ENCODE data around the gene SKP1. TPM values are rescaled to one million over a fixed set of nuclear protein-coding genes. Genes with fewer than 3 reads are reported as not detected.
"Not testable (repeated sequence)": the region's sequence is repeated elsewhere in the genome, so short reads cannot be mapped to it uniquely, and the experiment has no call there.

The SKP1 gene
- total RNA-seq, 1 donor from 2014 or later: 234 TPM

DNA sequence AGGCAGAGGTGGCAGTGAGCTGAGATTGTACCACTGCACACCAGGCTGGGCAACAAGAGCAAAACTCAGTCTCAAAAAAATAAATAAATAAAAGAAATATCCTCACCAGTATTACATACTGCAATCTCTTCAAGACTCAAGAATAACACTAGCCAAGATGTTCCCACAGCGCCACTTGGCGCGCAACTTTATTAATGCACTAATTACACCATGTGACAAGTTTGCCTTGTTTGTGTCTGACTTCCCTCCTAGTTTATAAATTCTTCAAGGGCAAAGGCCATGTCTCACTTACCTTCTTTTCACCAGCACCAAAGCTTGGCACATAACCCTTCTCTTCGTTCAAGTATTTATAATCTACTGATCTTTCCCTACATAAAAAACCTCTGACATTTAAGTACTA, 4.8 kb downstream of the SKP1 start:
- DNase-seq (no peak), ATAC-seq (no peak)
- peaks cover 18% of the 10 kb centered on the region for H3K4me1 ChIP-seq
- no peak overlapping the region for H3K27ac ChIP-seq
- intact Hi-C loops (cut with DNase I): no loop called here
- no peaks in the 10 kb centered on the region for H3K27me3 ChIP-seq
- H3K36me3 ChIP-seq: peaks cover 66% of the 10 kb centered on the region
- H3K4me3 ChIP-seq: no peak overlapping the region
- TF ChIP-seq, protein P1, sequence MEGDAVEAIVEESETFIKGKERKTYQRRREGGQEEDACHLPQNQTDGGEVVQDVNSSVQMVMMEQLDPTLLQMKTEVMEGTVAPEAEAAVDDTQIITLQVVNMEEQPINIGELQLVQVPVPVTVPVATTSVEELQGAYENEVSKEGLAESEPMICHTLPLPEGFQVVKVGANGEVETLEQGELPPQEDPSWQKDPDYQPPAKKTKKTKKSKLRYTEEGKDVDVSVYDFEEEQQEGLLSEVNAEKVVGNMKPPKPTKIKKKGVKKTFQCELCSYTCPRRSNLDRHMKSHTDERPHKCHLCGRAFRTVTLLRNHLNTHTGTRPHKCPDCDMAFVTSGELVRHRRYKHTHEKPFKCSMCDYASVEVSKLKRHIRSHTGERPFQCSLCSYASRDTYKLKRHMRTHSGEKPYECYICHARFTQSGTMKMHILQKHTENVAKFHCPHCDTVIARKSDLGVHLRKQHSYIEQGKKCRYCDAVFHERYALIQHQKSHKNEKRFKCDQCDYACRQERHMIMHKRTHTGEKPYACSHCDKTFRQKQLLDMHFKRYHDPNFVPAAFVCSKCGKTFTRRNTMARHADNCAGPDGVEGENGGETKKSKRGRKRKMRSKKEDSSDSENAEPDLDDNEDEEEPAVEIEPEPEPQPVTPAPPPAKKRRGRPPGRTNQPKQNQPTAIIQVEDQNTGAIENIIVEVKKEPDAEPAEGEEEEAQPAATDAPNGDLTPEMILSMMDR (IDR thresholded peaks at IDR 0.05): no peak
- H3K9me3 ChIP-seq: no peaks in the 10 kb centered on the region

DNA sequence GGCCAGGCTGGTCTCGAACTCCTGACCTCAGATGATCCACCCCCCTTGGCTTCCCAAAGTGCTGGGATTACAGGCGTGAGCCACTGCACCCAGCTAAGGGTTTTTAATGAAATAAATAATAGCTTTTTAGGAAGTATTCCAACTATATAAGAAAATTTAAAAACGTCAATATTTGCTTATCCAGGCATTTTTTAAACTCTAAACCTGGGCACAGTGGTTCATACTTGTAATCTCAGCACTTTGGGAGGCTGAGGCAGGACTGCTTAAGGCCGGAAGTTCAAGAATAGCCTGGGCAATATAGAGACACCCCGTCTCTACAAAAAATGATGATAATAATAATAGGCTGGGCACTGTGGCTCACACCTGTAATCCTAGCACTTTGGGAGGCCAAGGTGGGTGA, 14.2 kb downstream of the SKP1 start:
- DNase-seq (no peak), ATAC-seq (no peak)
- no peaks in the 10 kb centered on the region for H3K4me1 ChIP-seq
- no peaks in the 10 kb centered on the region for H3K9me3 ChIP-seq
- intact Hi-C loops (cut with DNase I): no loop called here
- H3K4me3 ChIP-seq: no peak overlapping the region
- H3K27me3 ChIP-seq: no peaks in the 10 kb centered on the region
- peaks cover 95% of the 10 kb centered on the region for H3K36me3 ChIP-seq
- TF ChIP-seq, protein P1 (IDR thresholded peaks at IDR 0.05): no peak
- H3K27ac ChIP-seq: no peak overlapping the region

GRCh38 chr5:134161513-134162395, 15.0 kb downstream of the SKP1 start:
- TF ChIP-seq, protein P1 (IDR thresholded peaks at IDR 0.05): no peak
- Histone ChIP-seq H3K27me3 (no peaks in the 10 kb centered on the region), H3K4me3 (no peak overlapping the region), H3K36me3 (peaks cover 95% of the 10 kb centered on the region), H3K4me1 (no peaks in the 10 kb centered on the region), H3K9me3 (no peaks in the 10 kb centered on the region), H3K27ac (no peak overlapping the region)
- ATAC-seq (no peak), DNase-seq (no peak)
- intact Hi-C loops (cut with DNase I): no loop called here

GRCh38 chr5:134153657-134154056, 23.1 kb downstream of the SKP1 start:
- Histone ChIP-seq H3K27ac (no peak overlapping the region), H3K4me3 (no peak overlapping the region), H3K36me3 (peaks cover 96% of the 10 kb centered on the region), H3K4me1 (peaks cover 24% of the 10 kb centered on the region), H3K27me3 (no peaks in the 10 kb centered on the region), H3K9me3 (no peaks in the 10 kb centered on the region)
- DNase-seq (no peak), ATAC-seq (no peak)
- intact Hi-C loops (cut with DNase I): no loop called here
- TF ChIP-seq, protein P1 (IDR thresholded peaks at IDR 0.05): no peak

GRCh38 chr5:134153241-134153640, 23.5 kb downstream of the SKP1 start:
- no peaks in the 10 kb centered on the region for H3K9me3 ChIP-seq
- TF ChIP-seq, protein P1 (IDR thresholded peaks at IDR 0.05): no peak
- H3K4me1 ChIP-seq: peaks cover 24% of the 10 kb centered on the region
- no peak overlapping the region for H3K4me3 ChIP-seq
- H3K36me3 ChIP-seq: peaks cover 94% of the 10 kb centered on the region
- DNase-seq (no peak), ATAC-seq (no peak)
- intact Hi-C loops (cut with DNase I): no loop called here
- H3K27me3 ChIP-seq: no peaks in the 10 kb centered on the region
- H3K27ac ChIP-seq: no peak overlapping the region

- peak; percentile 21 for DNase-seq
- H3K27ac ChIP-seq: not testable (repeated sequence)
These were observed 24.4 kb downstream of the SKP1 start for GRCh38 chr5:134152173-134152832.

More at GRCh38 chr5:134152173-134152832, 24.4 kb downstream of the SKP1 start:
- H3K36me3 ChIP-seq: peaks cover 84% of the 10 kb centered on the region
- ATAC-seq; H3K27me3 ChIP-seq; H3K4me3 ChIP-seq; H3K9me3 ChIP-seq; intact Hi-C loops (cut with DNase I): not testable (repeated sequence)
- peaks cover 24% of the 10 kb centered on the region for H3K4me1 ChIP-seq
